ENCODE results near the gene GRIN2A.

GRIN2A gene

DNA sequence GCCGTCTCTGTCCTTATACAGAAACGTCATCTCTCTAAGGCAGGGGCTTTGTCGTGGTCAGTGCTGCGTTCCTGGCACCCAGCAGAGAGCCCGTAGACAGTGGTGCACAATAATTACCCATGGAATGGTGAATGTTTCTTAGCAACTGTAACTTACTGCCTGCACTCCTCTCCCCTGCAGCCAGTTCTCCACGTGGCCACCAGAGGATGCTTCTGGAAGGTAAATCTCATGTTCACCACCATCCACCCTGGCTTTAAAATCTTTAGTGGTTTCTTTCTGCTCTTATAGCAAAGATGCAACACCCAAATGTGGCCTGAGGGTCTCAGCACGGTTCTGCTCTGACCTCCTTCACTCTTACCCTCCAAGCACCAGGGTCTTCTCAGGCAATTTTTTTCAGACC lies 150.8 kb downstream of the GRIN2A start:
- no peak for DNase-seq (ENCODE audit: low read depth)

DNA sequence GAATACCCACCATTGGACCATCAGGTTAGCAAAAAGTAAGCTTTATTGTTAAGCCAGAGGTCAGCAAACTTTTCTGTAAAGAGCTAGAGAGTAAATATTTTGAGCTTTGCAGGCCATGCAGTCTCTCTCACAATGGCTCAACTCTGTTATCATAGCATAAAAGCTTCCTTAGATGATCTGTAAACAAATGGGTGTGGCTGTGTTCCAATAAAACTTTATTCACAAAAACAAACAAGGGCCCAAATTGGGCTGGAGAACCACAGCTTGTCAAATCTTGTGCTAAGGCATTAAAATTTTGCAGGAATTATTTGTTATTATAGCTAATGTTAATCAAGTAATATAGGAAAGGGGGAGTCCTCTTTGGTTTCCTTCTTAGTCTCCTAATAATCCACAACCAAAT lies 153.6 kb downstream of the GRIN2A start:
- DNase-seq (ENCODE audit: low read depth), result no peak

DNA sequence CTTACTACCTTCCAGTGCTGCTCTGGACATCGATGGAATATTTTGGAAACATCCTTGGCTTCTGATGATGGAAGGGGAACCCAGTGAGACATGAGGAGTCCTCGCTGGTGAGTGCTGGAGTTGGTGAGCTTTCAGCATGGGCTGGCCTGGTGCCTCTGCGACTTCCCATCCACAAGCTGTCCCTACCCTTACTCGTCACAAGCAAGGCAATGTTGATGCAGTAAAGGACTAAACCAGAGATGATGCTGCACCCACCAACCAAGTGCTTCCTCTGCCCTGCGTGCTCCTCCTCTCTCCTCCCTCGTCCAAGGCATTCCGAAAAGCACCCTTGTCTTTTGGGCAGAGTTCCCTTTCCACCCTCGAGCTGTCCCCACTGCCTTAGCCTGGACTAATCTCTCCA lies 154.7 kb downstream of the GRIN2A start:
- no peak for DNase-seq (ENCODE audit: low read depth)

DNA sequence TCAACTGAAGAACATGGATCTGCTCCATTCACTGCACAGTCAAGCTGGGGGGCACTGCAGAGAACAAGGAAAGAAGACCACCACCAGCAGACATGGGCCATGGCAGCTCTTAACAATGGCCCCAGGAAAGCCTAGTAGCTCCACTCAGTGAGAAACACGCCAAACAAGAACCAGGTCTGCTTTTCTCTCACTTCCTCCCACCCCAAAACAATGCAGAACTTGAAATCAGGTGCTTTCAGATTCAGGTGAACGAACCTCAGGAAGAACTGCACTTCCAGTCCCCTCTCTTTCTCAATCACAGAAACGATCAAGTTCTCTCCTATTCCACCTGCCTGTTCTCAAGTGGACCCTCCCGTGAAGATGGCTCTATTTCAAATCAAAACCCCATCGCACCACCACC lies 155.6 kb downstream of the GRIN2A start:
- no peak for DNase-seq (ENCODE audit: low read depth)

DNA sequence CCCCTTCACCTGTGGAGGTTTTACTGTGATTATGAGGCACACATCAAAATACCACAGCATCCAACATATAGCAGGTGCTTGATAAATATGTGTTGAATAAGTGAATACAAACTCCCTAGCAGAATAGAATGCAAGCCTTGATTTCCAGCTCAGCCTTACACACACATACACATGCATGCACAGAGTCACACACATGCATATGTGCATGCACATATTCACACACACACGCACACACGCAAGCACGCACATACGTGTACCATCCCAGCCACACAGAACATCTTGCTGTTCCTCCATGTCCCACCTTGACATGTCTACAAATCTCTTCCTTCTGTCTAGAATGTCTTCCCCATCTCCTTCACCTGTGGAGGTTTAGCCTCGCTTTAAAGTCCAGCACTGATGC lies 160.1 kb downstream of the GRIN2A start:
- no peak for DNase-seq (ENCODE audit: low read depth)

DNA sequence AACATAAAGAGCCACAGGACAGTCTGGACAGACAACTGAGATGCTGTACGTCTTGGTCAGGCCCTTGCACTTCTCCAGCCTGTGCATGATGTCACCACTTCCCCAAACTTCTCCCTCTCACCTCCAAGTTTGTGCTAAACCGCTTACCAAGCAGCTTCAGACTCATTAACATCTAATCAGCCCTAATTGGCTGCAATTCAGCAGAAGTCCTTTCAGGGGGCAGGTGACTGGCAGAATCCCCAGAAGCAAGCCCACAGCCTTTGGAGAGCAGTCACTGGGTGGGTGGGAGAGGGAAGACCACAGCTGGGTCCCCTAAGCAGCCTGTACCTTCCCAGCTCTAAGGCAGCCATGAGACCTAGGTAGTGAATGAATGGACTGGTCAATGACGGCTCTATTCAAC lies 161.4 kb downstream of the GRIN2A start:
- no peak for DNase-seq (ENCODE audit: low read depth)

DNA sequence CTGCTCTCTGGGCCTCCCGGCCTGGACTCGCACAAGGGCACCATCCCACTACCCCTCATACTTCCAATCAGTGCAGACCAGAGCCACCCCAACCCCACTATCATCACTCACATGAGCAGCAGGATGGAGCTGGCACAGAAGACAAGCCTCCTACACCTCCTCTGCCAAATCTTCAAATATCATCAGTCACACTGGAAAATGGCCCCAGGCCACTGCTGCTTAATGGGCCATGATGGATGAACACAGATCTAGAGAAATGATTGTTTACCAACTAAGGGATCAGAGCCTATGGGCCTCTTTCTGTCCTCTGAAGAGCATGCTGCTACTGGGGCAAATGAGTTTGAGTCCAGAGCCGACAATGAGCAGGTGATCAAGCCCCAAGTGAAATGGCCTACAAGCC lies 165.5 kb downstream of the GRIN2A start:
- no peak for DNase-seq (ENCODE audit: low read depth)

DNA sequence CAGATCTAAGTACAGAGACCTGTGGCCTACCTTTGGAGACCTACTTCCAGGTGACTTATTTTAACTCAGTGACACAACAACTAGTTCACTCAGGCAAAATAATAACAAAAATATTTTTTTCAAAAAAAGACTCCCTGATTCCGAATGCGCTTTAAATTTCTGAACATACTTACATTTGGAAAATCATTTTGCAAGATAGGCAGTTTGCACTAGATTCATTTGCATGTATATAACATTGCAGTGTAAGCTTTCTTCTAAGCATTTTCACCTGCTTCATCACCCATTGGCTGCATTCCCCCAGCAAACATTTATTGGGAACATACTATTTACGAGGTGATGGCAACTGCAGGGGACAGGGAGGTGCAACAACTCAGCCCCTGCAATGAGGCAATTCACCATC lies 166.8 kb downstream of the GRIN2A start:
- no peak for DNase-seq (ENCODE audit: low read depth)

DNA sequence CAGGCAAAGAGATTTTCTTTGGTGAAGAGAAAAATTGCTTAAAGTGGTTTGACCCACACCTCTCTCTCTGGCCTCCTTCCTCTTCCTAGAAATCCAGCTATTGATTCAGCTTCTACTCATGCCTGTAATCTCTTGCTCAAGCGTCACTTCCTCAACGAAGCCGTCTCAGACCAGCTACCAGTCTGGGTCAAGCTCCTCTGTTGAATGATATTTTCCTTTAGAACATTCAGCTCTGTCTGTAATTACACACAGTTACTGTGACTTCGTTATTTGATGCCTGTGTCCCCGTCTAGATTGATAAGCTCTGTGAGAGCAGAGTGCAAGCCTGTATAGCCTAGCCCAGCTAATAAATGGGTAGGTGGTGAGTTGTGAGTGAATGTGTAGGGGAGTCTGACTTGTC lies 168.5 kb downstream of the GRIN2A start:
- DNase-seq (ENCODE audit: low read depth), result no peak

DNA sequence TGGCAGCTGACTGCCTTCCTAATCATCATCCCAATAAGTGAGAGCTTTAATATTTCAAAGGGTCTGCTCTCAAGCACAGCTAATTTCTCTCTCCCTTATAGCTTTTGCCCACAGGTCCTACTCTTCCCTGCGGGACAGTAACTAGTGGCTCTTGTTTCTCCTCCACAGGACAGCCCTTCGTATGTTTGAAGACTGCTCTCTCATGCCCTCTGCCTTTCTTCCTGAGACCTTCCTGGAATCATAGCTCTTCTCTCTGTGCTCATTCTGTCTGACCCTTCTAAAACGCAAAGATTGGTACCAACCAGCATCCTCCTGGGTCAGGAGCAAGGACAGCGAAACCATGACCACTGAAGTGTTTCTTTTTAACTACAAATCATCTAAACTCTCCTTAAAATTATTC lies 168.9 kb downstream of the GRIN2A start:
- no peak for DNase-seq (ENCODE audit: low read depth)

DNA sequence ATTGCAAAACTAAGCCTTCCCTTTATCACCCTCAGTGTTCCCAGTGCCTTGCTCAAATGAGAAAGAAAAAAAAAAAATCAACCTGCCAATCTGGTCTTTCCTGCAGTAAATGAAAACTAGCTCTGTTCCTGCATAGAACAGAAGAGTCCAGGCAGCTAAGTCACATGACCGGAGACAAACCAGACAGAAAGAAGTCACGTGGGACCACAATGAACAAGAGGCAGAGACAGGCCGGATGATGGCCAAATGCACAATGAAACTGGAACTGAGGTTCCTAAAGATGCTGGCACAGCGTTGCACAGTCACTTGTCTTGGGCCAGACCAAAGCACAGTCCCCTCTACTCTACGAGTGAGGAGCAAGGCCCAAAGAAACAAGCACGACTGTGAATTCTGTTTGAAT lies 172.5 kb downstream of the GRIN2A start:
- DNase-seq (ENCODE audit: low read depth), result no peak

DNA sequence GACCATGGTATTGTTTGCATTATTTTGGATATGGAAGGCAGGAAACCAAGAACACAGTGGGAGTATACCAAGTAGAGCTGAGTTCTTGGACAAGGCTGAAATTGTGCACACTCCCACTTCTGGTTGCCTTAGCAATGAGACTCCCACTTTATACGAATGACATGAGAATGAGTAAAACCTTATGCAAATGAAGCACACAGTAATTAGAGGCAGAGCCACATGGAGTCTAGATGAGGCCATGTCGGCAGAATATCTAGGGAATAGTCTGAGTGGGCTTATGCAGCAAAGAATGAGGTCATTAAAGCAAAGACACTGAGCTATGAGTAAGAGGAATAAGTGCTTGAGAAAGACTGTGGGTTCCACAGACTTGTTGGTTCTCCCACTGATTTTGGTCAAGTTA lies 178.7 kb downstream of the GRIN2A start:
- DNase-seq (ENCODE audit: low read depth), result no peak

DNA sequence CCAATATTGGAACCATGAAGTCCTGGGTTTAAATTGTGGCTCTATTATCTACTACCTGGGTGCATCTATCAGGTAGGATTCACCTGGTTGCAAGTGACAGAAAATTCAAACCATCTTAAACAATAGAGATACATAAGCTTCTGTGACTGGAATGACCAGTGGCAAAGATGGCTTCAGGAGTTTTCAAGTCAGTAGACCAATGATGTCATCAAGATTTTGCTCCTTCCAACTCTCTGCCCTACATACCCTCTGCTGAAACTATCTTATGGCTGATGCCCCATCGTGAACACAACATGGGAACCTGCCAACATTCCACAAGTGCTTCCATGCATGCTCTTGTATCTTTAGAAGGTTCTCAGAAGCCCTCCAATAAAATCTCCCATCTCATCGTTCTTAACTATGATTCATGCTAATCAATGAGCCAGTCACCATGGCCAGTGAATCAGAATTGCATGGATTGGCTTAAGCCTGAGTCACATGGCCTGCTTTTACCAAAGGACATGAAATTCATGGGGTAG lies 180.9 kb downstream of the GRIN2A start:
- DNase-seq (ENCODE audit: low read depth), result no peak

DNA sequence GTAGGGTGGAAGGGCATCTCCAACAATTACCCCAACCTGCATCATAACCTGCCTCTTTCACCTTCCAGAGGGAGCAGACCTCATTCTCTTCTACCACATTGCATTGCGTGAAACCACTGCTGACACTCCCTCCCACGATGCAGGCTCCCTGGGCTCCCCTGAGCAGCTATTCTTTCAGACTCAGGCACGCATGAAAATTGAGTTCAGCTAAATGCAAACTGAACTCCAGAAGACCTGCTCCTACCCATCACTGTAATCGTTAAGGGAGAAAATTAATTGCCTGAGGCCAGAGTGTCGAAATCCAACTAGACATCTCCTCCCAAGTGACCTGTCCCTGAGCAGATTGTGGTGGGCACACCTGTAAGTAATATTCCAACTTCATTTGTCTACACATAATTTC lies 186.0 kb downstream of the GRIN2A start:
- no peak for DNase-seq (ENCODE audit: low read depth)

DNA sequence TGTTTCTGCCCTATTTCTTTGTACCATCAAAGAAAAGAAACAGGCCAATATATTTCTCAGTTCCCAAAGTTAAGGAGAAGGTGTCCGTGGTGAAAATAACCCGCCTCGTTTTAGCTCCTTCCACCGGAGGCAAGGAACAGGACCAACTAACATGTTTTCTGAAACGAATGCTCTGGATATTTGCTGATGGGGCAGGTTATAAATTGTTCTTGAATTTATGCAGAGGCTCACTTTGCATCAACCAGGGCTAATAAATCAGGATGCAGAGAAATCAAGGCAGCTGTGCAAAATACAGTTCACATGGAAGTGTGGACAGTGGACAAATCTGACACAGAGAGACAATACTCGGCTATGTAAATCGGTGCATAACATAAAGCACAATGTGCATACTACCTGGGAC lies 189.8 kb downstream of the GRIN2A start:
- DNase-seq (ENCODE audit: low read depth), result no peak

DNA sequence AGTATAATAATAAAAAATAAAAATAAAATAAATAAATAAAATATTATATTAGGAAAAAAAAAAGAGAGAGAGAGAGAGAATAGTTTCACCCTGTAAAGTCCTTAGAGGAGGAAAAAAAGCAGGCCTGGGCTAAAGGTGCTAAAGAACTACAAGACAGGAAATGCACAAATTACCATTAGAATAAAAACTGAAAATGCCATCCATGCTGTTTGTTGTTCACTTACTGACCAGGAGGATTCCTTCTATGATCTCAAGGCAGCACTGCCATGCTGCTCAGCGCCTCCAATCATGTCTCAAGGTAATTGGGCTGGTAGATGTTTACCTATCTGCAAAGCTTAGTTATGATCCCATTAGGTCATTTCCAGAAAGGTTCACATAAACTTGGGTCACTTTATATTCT lies 201.2 kb downstream of the GRIN2A start:
- no peak for DNase-seq (ENCODE audit: low read depth)

DNA sequence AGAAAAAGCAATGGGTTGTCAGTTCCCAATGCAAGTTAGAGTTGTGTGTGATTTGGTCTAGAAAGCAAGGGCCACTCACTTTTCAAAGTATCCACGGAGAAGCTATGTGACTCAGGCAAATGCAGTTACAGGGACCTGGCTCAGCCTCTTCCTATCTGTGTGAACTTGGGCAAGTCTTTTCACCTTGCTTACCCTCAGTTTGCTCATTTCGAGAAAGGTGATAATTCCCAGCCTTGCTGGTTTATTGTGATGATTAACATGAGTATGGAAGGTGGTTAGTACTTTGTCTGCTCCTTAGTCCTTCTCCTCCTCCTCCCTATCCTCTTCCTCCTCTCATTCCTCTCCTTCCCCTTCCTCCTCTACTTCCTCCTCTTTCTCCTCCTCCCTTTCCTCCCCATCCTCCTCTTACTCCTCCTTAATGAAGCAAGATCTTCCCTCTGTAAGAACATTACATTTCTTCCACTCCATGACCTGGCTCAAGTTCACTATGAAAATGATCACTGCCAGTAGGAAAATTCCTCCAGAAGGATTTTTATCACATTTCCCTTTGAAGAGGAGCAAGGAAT lies 204.0 kb downstream of the GRIN2A start:
- no peak for DNase-seq (ENCODE audit: low read depth)

DNA sequence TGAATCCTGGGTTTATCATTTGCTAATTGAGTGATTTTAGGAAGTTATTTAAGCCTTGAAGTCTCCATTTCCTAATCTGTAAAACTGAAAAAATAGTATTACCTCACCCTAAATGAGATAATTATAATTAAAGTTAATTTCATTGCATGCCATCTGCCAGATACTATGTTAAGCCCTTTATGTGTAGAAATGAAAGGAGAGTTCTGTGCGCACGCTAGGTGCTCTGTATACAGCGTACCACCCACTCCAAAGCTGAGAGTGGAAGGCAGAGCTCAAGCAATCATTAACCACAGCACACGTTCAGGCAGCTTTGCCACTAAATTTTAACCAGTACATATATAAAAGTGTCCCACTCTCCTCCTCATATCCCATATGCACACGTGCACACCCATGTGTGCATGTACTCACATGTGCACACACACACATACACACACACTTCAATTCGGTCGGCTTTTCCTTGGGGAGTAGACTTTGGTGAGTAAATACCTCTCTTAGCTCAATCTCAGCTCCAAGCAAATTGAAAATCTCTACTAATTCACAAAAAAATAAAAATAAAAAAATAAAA lies 204.8 kb downstream of the GRIN2A start:
- DNase-seq (ENCODE audit: low read depth), result no peak

DNA sequence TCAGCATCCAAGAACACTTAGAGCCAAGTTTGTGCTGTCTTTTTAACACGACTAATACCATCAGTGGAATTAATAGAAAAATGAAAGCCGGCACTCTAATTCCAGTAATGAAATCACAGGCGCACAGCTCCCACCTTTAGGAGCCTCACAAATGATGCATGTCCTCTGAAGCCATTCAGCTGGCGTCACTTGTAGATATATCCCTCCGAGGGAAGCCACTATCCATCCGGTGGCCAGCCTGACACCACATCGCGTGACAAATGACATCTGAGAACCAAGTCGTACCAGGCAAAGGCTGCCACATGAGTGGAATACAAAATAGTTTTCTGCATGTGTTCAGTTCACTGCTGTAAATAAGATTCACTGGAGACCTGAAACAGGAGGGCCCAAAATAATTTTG lies 205.6 kb downstream of the GRIN2A start:
- no peak for DNase-seq (ENCODE audit: low read depth)

DNA sequence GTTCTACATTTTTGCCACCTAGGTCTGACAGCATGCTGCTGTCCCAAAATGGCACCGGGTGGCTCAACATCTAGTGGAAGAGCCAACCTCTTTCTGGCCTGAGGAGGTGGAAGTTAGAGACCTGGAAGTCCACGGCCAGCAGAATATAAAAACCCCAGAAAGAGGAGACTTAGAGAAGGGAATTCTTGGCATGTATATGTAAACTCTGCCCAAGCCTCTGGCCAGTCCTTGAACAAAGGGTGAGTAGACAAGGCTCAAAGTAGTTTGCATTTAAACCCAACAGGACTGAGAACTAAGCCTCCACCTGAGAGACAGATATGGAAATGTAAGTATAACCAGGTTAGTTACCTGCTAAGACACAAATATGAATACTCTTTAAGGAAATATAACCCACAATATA lies 210.3 kb downstream of the GRIN2A start:
- no peak for DNase-seq (ENCODE audit: low read depth)

DNA sequence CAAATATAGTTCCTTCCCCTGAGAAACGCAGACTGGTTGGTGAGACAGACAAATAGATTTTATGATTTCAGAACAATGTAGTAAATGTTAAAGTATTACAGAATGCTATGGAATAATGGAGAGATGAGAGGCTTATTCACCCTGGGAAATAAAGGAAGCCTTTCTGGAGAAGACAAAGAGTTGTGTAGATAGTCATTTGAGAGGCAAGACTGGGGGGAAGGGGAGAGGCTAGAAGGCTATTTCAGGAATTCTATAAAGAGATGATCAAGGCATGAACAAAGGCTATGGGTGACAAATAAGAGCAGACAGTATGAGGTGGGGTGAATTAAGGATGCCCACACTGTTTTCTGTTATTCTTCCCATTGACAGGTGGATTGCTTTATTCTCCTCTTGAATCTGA lies 211.4 kb downstream of the GRIN2A start:
- DNase-seq (ENCODE audit: low read depth), result no peak

DNA sequence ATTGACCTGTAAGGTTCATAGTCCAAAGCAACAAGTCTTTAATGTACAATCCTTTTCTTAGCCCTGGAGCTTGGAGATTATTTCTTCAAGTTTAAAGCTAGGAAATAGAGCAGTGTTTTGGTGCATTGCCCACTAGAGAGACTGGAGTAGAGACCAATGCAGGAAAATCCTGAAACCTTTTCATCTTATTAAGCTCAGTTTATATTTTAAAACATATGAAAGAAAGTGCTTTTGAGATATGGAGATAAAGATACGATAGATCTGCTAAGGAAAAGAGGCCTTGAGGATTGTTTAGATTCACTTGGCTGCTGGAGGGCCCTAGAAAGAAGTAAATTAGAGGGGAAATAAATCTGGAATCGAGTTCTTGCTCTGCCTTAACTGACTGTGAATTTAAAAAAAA lies 212.0 kb downstream of the GRIN2A start:
- no peak for DNase-seq (ENCODE audit: low read depth)

DNA sequence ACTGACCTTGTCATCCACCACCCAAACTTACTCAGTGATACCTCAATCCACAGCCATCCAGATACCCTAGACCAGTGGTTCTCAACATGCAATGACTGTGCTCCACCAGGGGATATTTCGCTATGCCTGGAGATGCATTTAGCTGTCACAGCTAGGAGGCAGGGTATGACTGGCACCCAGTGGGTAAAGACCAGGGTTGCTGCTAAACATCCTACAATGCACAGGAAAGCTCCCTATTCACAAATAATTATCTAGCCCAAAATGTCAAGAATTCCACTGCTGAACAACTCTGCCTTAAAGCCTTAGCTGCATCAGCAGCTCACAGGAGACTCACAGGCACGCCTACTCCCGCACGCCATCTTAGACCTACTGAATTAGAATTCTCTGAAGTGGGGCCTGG lies 212.6 kb downstream of the GRIN2A start:
- DNase-seq (ENCODE audit: low read depth), result no peak

DNA sequence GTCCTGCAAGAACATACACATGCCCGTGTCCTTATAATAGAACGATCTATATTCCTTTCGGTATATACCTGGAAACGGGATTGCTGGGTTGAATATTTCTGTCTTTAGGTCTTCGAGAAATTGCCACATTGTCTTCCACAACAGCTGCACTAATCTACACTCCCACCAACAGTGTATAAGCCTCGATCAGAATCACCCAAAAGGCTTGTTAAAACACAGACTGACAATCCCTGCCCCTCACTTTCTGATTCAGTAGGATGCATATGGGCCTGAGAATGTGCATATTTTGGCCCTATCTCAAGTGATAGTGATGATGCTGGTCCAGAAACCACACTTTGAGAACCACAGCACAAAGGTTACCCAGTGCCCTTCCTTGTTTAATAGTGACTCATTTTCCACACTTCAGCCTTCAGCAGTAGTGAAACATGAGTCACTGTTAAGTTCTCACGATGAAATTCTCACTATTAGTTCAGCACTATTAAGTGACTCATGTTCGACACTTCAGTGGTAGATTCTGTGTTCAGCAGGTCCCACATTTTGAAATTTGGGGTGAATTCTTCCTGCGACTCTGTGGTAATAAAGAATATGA lies 215.6 kb downstream of the GRIN2A start:
- DNase-seq (ENCODE audit: low read depth), result no peak
